Keratinocyte (primary cell): ENCODE results near the gene TBXAS1. TPM values are rescaled to one million over a fixed set of nuclear protein-coding genes. Genes with fewer than 3 reads are reported as not detected.

ENCODE experiments used
- DNase-seq: peaks from one replicate; pipeline ENCODE4 v3.0.0-alpha.2; 2011; ENCODE audit warnings: low read depth, missing footprints, low spot score
- FAIRE-seq: peaks from 2 replicates; lab custom pipeline; 2011; peaks lifted over from hg19 to GRCh38; lab: Jason Lieb, UNC
- H2AFZ ChIP-seq: 2 replicates; pipeline ENCODE4 v1.6.0; 2012; ENCODE audit warnings: low read length, control low read depth, inconsistent platforms; ENCODE audit not compliant: control insufficient read depth
- H3K27ac ChIP-seq: 2 replicates; pipeline ENCODE4 v1.5.1; 2011; ENCODE audit warnings: low read length; ENCODE audit not compliant: control insufficient read depth, insufficient read depth
- H3K27me3 ChIP-seq: 3 replicates; pipeline ENCODE4 v1.6.0; 2011; ENCODE audit warnings: low read length; ENCODE audit not compliant: control insufficient read depth, insufficient read depth; ENCODE audit errors: extremely low read depth
- H3K36me3 ChIP-seq, 2 experiments: 2 replicates in 1 of 2; 3 replicates in 1 of 2; pipeline ENCODE4 v1.5.1; 2011; ENCODE audit warnings: low read length in 2 of 2, mild to moderate bottlenecking in 1 of 2; ENCODE audit not compliant: control insufficient read depth in 2 of 2, insufficient read depth in 2 of 2; ENCODE audit errors: extremely low read depth in 1 of 2
- H3K4me1 ChIP-seq: 3 replicates; pipeline ENCODE4 v1.5.1; 2011; ENCODE audit warnings: low read length; ENCODE audit not compliant: control insufficient read depth, insufficient read depth; ENCODE audit errors: extremely low read depth
- H3K4me2 ChIP-seq: 3 replicates; pipeline ENCODE4 v1.6.0; 2011; ENCODE audit warnings: low read depth, low read length; ENCODE audit not compliant: control insufficient read depth, insufficient read depth; ENCODE audit errors: extremely low read depth
- H3K4me3 ChIP-seq, 3 experiments: fragments of 200-600 bp in 1 of 3; sonication (generic) in 1 of 3; 2 replicates in 2 of 3; 3 replicates in 1 of 3; pipeline ENCODE4 v1.5.1; 2011 to 2016; ENCODE audit warnings: low read length in 3 of 3, mild to moderate bottlenecking in 3 of 3, control low read depth in 2 of 3, inconsistent platforms in 1 of 3, low read depth in 1 of 3, mixed read lengths in 1 of 3, mixed run types in 1 of 3, moderate library complexity in 1 of 3; ENCODE audit not compliant: control insufficient read depth in 2 of 3, insufficient read depth in 2 of 3; ENCODE audit errors: extremely low read depth in 1 of 3
- H3K79me2 ChIP-seq: 2 replicates; pipeline ENCODE4 v1.6.0; 2012; ENCODE audit warnings: low read length; ENCODE audit not compliant: control insufficient read depth, insufficient read depth
- H3K9ac ChIP-seq: 3 replicates; pipeline ENCODE4 v1.6.0; 2011; ENCODE audit warnings: low read length; ENCODE audit not compliant: control insufficient read depth, insufficient read depth; ENCODE audit errors: extremely low read depth
- H3K9me1 ChIP-seq: 3 replicates; pipeline ENCODE4 v1.6.0; 2011; ENCODE audit warnings: low read length; ENCODE audit not compliant: control insufficient read depth, insufficient read depth; ENCODE audit errors: extremely low read depth
- H3K9me3 ChIP-seq: 2 replicates; pipeline ENCODE4 v1.5.1; 2012; ENCODE audit warnings: low read depth, low read length; ENCODE audit not compliant: control insufficient read depth
- H4K20me1 ChIP-seq: 3 replicates; pipeline ENCODE4 v1.6.0; 2011; ENCODE audit warnings: low read length; ENCODE audit not compliant: control insufficient read depth, insufficient read depth; ENCODE audit errors: extremely low read depth
- EZH2 ChIP-seq: IDR thresholded peaks from one replicate; pipeline ENCODE4 v1.6.1; 2012; ENCODE audit warnings: inconsistent platforms, mild to moderate bottlenecking, low read length, moderate library complexity
- dilution Hi-C: fragments of 300-500 bp; cut with MboI; formaldehyde crosslinking; loops from one replicate; pipeline ENCODE4 v1.7.0; 2020; ENCODE audit warnings: low sequenced_read_pairs; ENCODE audit not compliant: extremely low pct_ligation_motif_present
- polyA plus RNA-seq, 5 experiments: library from polyadenylated mRNA; depleted of rRNA in 3 of 5; stranded (reverse) in 3 of 5; stranded (forward) in 1 of 5; unstranded in 1 of 5; fragments of >200 nt; gene quantifications; 1 replicate in 1 of 5; 2 replicates in 3 of 5; 3 replicates in 1 of 5; pipeline versions ENCODE4 v1.2.1 to v1.2.3, GENCODE V29; 2011 to 2012; ENCODE audit warnings: missing spikeins in 2 of 5, low read depth in 1 of 5, low replicate concordance in 1 of 5
- TF ChIP-seq, protein P1 (sequence below), 3 experiments: IDR thresholded peaks in 1 of 3; conservative IDR thresholded peaks in 1 of 3; optimal IDR thresholded peaks in 1 of 3; 2 replicates in 2 of 3; 3 replicates in 1 of 3; pipeline versions ENCODE3 to v1.5.1; 2011; ENCODE audit warnings: low read length in 3 of 3, mild to moderate bottlenecking in 3 of 3, moderate library complexity in 2 of 3, control low read depth in 1 of 3, inconsistent platforms in 1 of 3; ENCODE audit not compliant: insufficient read depth in 2 of 3; ENCODE audit errors: extremely low read depth in 1 of 3

TBXAS1 gene
- polyA plus RNA-seq, 1 donor (not counting 4 experiments of a cell fraction or from before 2014, with no cell fraction given): 2.9 TPM

DNA sequence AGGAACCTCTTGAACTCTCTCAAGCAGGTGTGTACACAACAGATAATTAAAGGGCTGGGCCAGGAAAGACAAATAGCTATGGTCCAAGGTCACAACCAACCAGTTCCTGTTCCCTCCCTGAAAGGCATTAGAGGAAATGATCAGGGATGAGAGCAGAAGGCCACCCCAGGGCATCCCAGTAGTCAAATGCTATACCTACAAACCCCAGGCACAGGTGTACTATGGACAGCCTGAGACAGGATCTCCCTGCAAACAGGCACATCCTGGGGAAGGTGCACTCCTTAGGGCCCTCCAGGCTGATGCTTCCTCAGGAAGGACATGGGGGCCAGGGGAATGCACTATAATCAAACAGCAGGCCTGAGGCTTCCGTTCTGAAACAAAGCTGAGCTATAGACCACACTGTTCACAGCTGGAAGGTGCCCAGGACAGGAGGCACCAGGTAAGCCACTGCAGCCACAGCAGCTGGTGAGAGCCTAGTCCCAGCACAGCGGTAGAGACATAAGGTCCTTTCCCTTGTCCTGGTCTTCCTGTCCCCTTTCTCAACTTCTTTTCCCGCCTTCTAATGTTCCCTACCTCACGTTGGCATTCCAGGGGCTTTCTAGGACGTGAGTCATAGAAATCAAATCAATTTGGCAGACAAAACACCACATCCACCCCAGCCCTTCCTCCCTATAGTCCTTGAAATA, 220.4 kb downstream of the TBXAS1 start:
- peaks cover 10 to 15% of the 10 kb centered on the region in 2 experiments for H3K36me3 ChIP-seq
- FAIRE-seq (no peak), DNase-seq (no peak)
- dilution Hi-C loops: no loop called here
- H3K9me3 ChIP-seq: no peaks in the 10 kb centered on the region
- no peaks in the 10 kb centered on the region for H3K27me3 ChIP-seq
- H3K79me2 ChIP-seq: peaks cover 13% of the 10 kb centered on the region
- H3K9ac ChIP-seq: no peak overlapping the region
- no peaks in the 10 kb centered on the region for H4K20me1 ChIP-seq
- no peak for TF ChIP-seq EZH2
- TF ChIP-seq, protein P1, sequence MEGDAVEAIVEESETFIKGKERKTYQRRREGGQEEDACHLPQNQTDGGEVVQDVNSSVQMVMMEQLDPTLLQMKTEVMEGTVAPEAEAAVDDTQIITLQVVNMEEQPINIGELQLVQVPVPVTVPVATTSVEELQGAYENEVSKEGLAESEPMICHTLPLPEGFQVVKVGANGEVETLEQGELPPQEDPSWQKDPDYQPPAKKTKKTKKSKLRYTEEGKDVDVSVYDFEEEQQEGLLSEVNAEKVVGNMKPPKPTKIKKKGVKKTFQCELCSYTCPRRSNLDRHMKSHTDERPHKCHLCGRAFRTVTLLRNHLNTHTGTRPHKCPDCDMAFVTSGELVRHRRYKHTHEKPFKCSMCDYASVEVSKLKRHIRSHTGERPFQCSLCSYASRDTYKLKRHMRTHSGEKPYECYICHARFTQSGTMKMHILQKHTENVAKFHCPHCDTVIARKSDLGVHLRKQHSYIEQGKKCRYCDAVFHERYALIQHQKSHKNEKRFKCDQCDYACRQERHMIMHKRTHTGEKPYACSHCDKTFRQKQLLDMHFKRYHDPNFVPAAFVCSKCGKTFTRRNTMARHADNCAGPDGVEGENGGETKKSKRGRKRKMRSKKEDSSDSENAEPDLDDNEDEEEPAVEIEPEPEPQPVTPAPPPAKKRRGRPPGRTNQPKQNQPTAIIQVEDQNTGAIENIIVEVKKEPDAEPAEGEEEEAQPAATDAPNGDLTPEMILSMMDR (optimal IDR thresholded peaks at IDR 0.05 in 1 of 3, IDR thresholded peaks at IDR 0.05 in 1 of 3, conservative IDR thresholded peaks at IDR 0.05 in 1 of 3; ENCODE audit: extremely low read depth in 1 of 3, insufficient read depth in 2 of 3, low read length in 3 of 3): no peak
- H3K27ac ChIP-seq: no peak overlapping the region
- no peak overlapping the region for H3K4me3 ChIP-seq
- H3K4me2 ChIP-seq: no peak overlapping the region
- H3K9me1 ChIP-seq: peaks cover 3% of the 10 kb centered on the region
- peaks cover 12% of the 10 kb centered on the region for H3K4me1 ChIP-seq
- no peak overlapping the region for H2AFZ ChIP-seq

- Histone ChIP-seq H3K4me2 (no peak overlapping the region), H3K9ac (no peak overlapping the region), H2AFZ (no peak overlapping the region), H3K4me1 (peaks cover 10% of the 10 kb centered on the region), H4K20me1 (no peaks in the 10 kb centered on the region), H3K4me3 (no peak overlapping the region), H3K9me1 (peaks cover 3% of the 10 kb centered on the region), H3K27me3 (no peaks in the 10 kb centered on the region), H3K27ac (no peak overlapping the region), H3K9me3 (no peaks in the 10 kb centered on the region), H3K79me2 (peaks cover 18% of the 10 kb centered on the region), H3K36me3 (peaks cover 10 to 15% of the 10 kb centered on the region in 2 experiments)
- FAIRE-seq: no peak
- dilution Hi-C loops: no loop called here
- TF ChIP-seq, protein P1 (optimal IDR thresholded peaks at IDR 0.05 in 1 of 3, IDR thresholded peaks at IDR 0.05 in 1 of 3, conservative IDR thresholded peaks at IDR 0.05 in 1 of 3; ENCODE audit: extremely low read depth in 1 of 3, insufficient read depth in 2 of 3, low read length in 3 of 3): no peak
- no peak for TF ChIP-seq EZH2
- no peak for DNase-seq
These were observed 221.0 kb downstream of the TBXAS1 start for GRCh38 chr7:140050100-140050499.
